Psoas muscle (tissue), 8 donors: Measurements from ENCODE around the gene KNDC1. TPM values are rescaled to one million over a fixed set of nuclear protein-coding genes. Genes with fewer than 3 reads are reported as not detected.

Source experiments
- ATAC-seq, 4 donors: fragments of 200-7000 bp; cut with Tn5 transposase; one replicate each; pipeline ENCODE4 v1.9.1; 2020; ENCODE audit warnings: moderate library complexity in 3 of 4, mild to moderate bottlenecking in 2 of 4
- DNase-seq, 2 donors: peaks; one replicate each; pipeline ENCODE4 v3.0.0-alpha.2; 2020
- H3K27ac ChIP-seq: fragments of 200-600 bp; one replicate; pipeline ENCODE4 v1.8.0; 2022
- H3K27me3 ChIP-seq, 3 donors: fragments of 200-600 bp in 1 of 3; one replicate each; pipeline versions ENCODE4 v1.6.1 to v1.8.0; 2013 to 2022; ENCODE audit warnings: low read length in 2 of 3, mild to moderate bottlenecking in 2 of 3, moderate library complexity in 1 of 3; ENCODE audit not compliant: insufficient read depth in 3 of 3
- H3K36me3 ChIP-seq, 2 donors: fragments of 200-600 bp in 1 of 2; one replicate each; pipeline versions ENCODE4 v1.6.1 to v1.8.0; 2013 to 2022; ENCODE audit warnings: low read depth in 1 of 2, mild to moderate bottlenecking in 1 of 2, moderate library complexity in 1 of 2; ENCODE audit not compliant: insufficient read depth in 1 of 2
- H3K4me1 ChIP-seq: fragments of 200-600 bp; one replicate; pipeline ENCODE4 v1.8.0; 2022
- H3K4me3 ChIP-seq: fragments of 200-600 bp; one replicate; pipeline ENCODE4 v1.8.0; 2022; ENCODE audit warnings: mild to moderate bottlenecking
- H3K9me3 ChIP-seq: fragments of 200-600 bp; one replicate; pipeline ENCODE4 v1.8.0; 2022
- WGBS, 3 donors: extraction: QIAGEN DNeasy Blood & Tissue Kit; methylation state at CpG; one replicate each; pipeline versions ENCODE4 v1.1.6 to v1.1.7; 2013; 5-methylcytosine and 5-hydroxymethylcytosine counted together
- intact Hi-C, 2 donors: fragments of 100-400 bp; cut with DNase I; formaldehyde crosslinking; loops; one replicate each; pipeline versions ENCODE4 v1.11.0 to v1.14.2; 2022
- polyA plus RNA-seq, 3 donors: library from polyadenylated mRNA; stranded (reverse); fragments of 200-250 nt; gene quantifications; one replicate each; pipeline ENCODE4 v1.2.3, GENCODE V29; 2013
- total RNA-seq, 4 donors: library from RNA; stranded (reverse); fragmentation: NEBNext Ultra II Directional in 2 of 4; extraction: Animal tissue kit (Norgen Biotek cat#: 25700) in 2 of 4; gene quantifications; one replicate each; pipeline versions ENCODE4 v1.2.1 to v1.2.4, GENCODE V29; 2021 to 2023
- TF ChIP-seq, protein P1 (sequence below): fragments of 200-600 bp; IDR thresholded peaks from one replicate; pipeline ENCODE4 v1.8.0; 2022; ENCODE audit warnings: antibody characterized with exemption
- donor health status: healthy with polysubstance abuse.
- donor health status: DM: no; HTN: no; CAD: no; lungs with moderate emphysema.
- donor health status: Bipolar disorder and iron deficiency.
- donor health status: healthy.
- donor health status: DM: yes; HTN: yes; CAD: no.
- donor health status: DM: no; HTN: no; CAD: no.
- donor health status: DM: no; HTN: no; CAD: no.
- donor health status: DM: yes; HTN: yes; CAD: no.

KNDC1 gene
- total and polyA plus RNA-seq, 7 donors: under 0.01 to 0.10 (median 0.01) TPM; not detected in 4

DNA sequence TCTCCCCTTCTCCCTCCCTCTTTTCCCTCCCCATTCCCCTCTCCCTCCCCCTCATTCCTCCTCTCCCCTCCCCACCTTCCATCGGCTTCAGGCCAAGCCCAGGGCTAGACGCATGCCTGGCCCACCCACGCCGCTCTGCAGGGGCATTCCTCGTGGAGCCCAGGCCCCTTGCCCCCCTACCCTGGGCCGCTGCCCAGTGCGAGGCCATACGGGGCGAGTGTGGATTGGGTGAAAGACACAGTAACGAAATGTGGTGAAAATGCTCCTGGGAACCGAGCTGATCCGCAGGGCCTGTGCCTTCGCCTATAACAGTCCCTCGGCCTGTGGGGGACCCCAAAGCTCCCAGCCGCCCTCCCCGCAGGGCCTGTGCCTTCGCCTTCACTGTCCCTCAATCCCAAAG is 44.0 kb upstream of the KNDC1 start:
- intact Hi-C loops: loop anchor here in 1 of 2 donors (5.0 kb wide), 1 partner anchor 279 kb away; no protein-coding TSS in a partner anchor
- ATAC-seq (no peak), DNase-seq (peak in 1 of 2 donors; percentile 31)
- TF ChIP-seq, protein P1, sequence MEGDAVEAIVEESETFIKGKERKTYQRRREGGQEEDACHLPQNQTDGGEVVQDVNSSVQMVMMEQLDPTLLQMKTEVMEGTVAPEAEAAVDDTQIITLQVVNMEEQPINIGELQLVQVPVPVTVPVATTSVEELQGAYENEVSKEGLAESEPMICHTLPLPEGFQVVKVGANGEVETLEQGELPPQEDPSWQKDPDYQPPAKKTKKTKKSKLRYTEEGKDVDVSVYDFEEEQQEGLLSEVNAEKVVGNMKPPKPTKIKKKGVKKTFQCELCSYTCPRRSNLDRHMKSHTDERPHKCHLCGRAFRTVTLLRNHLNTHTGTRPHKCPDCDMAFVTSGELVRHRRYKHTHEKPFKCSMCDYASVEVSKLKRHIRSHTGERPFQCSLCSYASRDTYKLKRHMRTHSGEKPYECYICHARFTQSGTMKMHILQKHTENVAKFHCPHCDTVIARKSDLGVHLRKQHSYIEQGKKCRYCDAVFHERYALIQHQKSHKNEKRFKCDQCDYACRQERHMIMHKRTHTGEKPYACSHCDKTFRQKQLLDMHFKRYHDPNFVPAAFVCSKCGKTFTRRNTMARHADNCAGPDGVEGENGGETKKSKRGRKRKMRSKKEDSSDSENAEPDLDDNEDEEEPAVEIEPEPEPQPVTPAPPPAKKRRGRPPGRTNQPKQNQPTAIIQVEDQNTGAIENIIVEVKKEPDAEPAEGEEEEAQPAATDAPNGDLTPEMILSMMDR: no peak
- WGBS, 3 donors: 75 to 88% (median 84%) methylated on average over 17 of the region's 17 CpGs
- H3K27me3 ChIP-seq: no peaks in the 10 kb centered on the region
- H3K9me3 ChIP-seq: no peaks in the 10 kb centered on the region
- H3K36me3 ChIP-seq: no peaks in the 10 kb centered on the region
- no peak overlapping the region for H3K4me3 ChIP-seq
- H3K27ac ChIP-seq: no peak overlapping the region
- H3K4me1 ChIP-seq: peaks cover 7% of the 10 kb centered on the region

- DNase-seq: no peak
- ATAC-seq: no peak
- H3K4me1 ChIP-seq: peaks cover 7% of the 10 kb centered on the region
- no peak overlapping the region for H3K27ac ChIP-seq
- no peak overlapping the region for H3K4me3 ChIP-seq
- intact Hi-C loops: loop anchor here in 1 of 2 donors (5.0 kb wide), 1 partner anchor 279 kb away; no protein-coding TSS in a partner anchor
- no peaks in the 10 kb centered on the region for H3K36me3 ChIP-seq
- TF ChIP-seq, protein P1: no peak
- 75 to 85% (median 77%) methylated on average over 12 to 14 of the region's 14 CpGs for WGBS, 3 donors
- no peaks in the 10 kb centered on the region for H3K9me3 ChIP-seq
- H3K27me3 ChIP-seq: no peaks in the 10 kb centered on the region
Measured at GRCh38 chr10:133116455-133116854, 43.6 kb upstream of the KNDC1 start.

DNA sequence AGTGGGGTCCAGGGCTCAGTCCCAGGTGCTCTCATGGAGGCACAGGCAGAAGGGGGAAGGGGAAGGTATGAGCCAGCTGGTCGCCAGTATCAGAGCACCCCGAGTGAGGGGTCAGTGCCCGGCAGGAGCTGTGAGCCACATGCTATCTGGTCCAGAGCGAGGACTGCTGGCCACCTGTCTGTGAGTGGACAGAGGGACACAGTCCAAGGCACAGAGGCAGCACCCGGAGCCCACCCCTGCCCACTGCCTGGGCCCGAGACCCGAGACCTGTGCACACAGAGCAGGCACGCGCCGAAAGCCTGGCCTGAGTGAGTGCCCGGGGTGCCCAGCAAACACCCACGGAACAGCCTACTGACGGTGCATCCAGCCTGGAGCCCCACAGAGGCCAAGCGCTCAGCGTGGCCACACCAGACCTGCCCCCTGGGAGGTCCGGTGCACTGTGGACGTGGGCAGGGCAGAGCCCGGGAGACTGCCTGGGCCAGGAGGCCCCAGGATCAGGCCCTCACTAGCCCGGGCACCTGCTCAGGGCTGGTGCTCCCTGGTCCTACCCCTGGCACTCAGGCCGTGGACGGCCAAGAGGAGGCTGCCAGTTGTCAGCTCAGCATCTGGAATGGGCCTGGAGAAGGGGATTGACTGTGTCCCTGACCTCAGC is 42.9 kb upstream of the KNDC1 start:
- intact Hi-C loops: loop anchor here in 1 of 2 donors (5.0 kb wide), 1 partner anchor 280 kb away; no protein-coding TSS in a partner anchor
- ATAC-seq (peak in 3 of 4 donors; percentile 87 to 94 (median 91)), DNase-seq (no peak)
- Histone ChIP-seq H3K4me1 (peaks cover 7% of the 10 kb centered on the region), H3K27ac (peak overlapping the region; percentile 81), H3K4me3 (no peak overlapping the region), H3K9me3 (no peaks in the 10 kb centered on the region), H3K36me3 (no peaks in the 10 kb centered on the region), H3K27me3 (no peaks in the 10 kb centered on the region)
- WGBS, 3 donors: 34 to 54% (median 40%) methylated on average over 20 to 21 of the region's 21 CpGs
- TF ChIP-seq, protein P1: no peak

- intact Hi-C loops: loop anchor here in 1 of 2 donors (5.0 kb wide), 1 partner anchor 280 kb away; no protein-coding TSS in a partner anchor
- WGBS, 3 donors: 19 to 43% (median 25%) methylated on average over 8 of the region's 8 CpGs
- Histone ChIP-seq H3K9me3 (no peaks in the 10 kb centered on the region), H3K27ac (peak overlapping the region; percentile 81), H3K4me1 (peaks cover 7% of the 10 kb centered on the region), H3K27me3 (no peaks in the 10 kb centered on the region), H3K36me3 (no peaks in the 10 kb centered on the region), H3K4me3 (no peak overlapping the region)
- peak; percentile 93 to 96 (median 94) for ATAC-seq
- DNase-seq: peak; percentile 81 to 92
- TF ChIP-seq, protein P1: no peak
Measured at GRCh38 chr10:133117688-133118071, 42.3 kb upstream of the KNDC1 start.
